Gastroesophageal sphincter (tissue), 4 donors: Measurements from ENCODE around the gene PCNT. TPM values are rescaled to one million over a fixed set of nuclear protein-coding genes. Genes with fewer than 3 reads are reported as not detected.

ENCODE experiments used
- ATAC-seq: fragments of 150-250 bp; one replicate; pipeline ENCODE4 v1.9.1; 2016; ENCODE audit warnings: mild to moderate bottlenecking, moderate library complexity
- H3K27ac ChIP-seq, 4 donors: fragments of 200-600 bp; sonication (generic) in 3 of 4; 1 replicate in 3 of 4; 2 replicates in 1 of 4; pipeline ENCODE4 v1.5.1; 2016 to 2019
- H3K27me3 ChIP-seq: fragments of 200-600 bp; sonication (generic); one replicate; pipeline ENCODE4 v1.5.1; 2019
- H3K36me3 ChIP-seq, 2 donors: fragments of 200-600 bp; sonication (generic); one replicate each; pipeline ENCODE4 v1.5.1; 2019; ENCODE audit warnings: control low read depth in 1 of 2
- H3K4me1 ChIP-seq, 3 donors: fragments of 200-600 bp; sonication (generic); 1 replicate in 2 of 3; 2 replicates in 1 of 3; pipeline ENCODE4 v1.5.1; 2016 to 2019; ENCODE audit warnings: control low read depth in 2 of 3
- H3K4me3 ChIP-seq, 2 donors: fragments of 200-600 bp; sonication (generic); one replicate each; pipeline ENCODE4 v1.5.1; 2019; ENCODE audit warnings: mild to moderate bottlenecking in 1 of 2, moderate library complexity in 1 of 2
- H3K9me3 ChIP-seq, 3 donors: fragments of 200-600 bp; sonication (generic); one replicate each; pipeline ENCODE4 v1.5.1; 2017 to 2019; ENCODE audit warnings: control low read depth in 2 of 3
- CTCF ChIP-seq, 4 experiments: fragments of 200-600 bp in 2 of 4; fragments of 450-650 bp in 2 of 4; sonication (generic) in 1 of 4; IDR thresholded peaks; one replicate each; pipeline ENCODE4 v1.5.1; 2017 to 2019; ENCODE audit warnings: antibody characterized with exemption in 4 of 4, mild to moderate bottlenecking in 2 of 4, moderate library complexity in 2 of 4
- EP300 ChIP-seq: sonication (generic); formaldehyde crosslinking; IDR thresholded peaks from one replicate; pipeline ENCODE4 v1.6.1; 2017; ENCODE audit warnings: antibody characterized with exemption, mild to moderate bottlenecking
- POLR2A ChIP-seq, 2 donors: fragments of 450-650 bp; IDR thresholded peaks; one replicate each; pipeline ENCODE4 v1.6.1; 2017; ENCODE audit warnings: antibody characterized with exemption in 2 of 2, mild to moderate bottlenecking in 2 of 2, moderate library complexity in 1 of 2
- POLR2AphosphoS5 ChIP-seq: sonication (generic); formaldehyde crosslinking; IDR thresholded peaks from one replicate; pipeline ENCODE4 v1.6.1; 2017; ENCODE audit warnings: antibody characterized with exemption
- WGBS, 2 donors: methylation state at CpG; one replicate each; pipeline ENCODE4 v1.1.5; 2018; ENCODE audit warnings: low coverage in 1 of 2; 5-methylcytosine and 5-hydroxymethylcytosine counted together
- total RNA-seq, 4 donors: library from RNA; depleted of rRNA; stranded (reverse); fragments of >200 nt; gene quantifications; one replicate each; pipeline ENCODE4 v1.1.0, GENCODE V29; 2016

Gene PCNT
- total RNA-seq, 4 donors from 2014 or later: 24.3 to 31.1 (median 27.3) TPM

GRCh38 chr21:46361176-46361575, 37.2 kb downstream of the PCNT start:
- 81 to 95% methylated on average over 5 to 10 of the region's 10 CpGs for WGBS, 2 donors
- Histone ChIP-seq H3K27ac (no peak overlapping the region), H3K4me1 (no peaks in the 10 kb centered on the region), H3K36me3 (peaks cover 0 to 95% of the 10 kb centered on the region in 2 donors), H3K9me3 (no peaks in the 10 kb centered on the region), H3K27me3 (no peaks in the 10 kb centered on the region), H3K4me3 (no peak overlapping the region)
- no peak for TF ChIP-seq POLR2A (IDR thresholded peaks at IDR 0.05)
- no peak for TF ChIP-seq EP300
- TF ChIP-seq POLR2AphosphoS5: no peak
- TF ChIP-seq CTCF (IDR thresholded peaks at IDR 0.05): no peak
- ATAC-seq: no peak

DNA sequence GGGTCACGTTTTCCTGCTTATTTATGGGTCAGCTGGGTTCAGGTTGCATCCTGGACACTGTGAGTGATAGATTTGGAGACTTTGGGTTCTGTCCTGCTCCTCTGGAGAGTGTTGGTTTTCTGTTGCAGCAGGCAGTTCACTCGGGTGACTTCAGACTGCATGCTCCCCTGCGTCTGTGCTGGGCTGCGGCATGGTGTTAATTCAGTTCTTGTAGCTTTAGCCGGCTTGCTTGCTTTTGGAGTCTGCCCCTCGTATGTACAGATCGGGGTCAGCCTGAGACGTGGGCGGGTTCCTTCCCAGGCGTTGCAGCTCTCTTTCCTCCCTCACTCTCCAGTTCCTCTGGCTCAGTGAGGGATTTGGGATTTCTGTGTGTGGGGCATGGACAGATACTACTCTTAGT, 38.0 kb downstream of the PCNT start:
- peaks cover 0 to 95% of the 10 kb centered on the region in 2 donors for H3K36me3 ChIP-seq
- H3K9me3 ChIP-seq: no peaks in the 10 kb centered on the region
- no peak for TF ChIP-seq POLR2A (IDR thresholded peaks at IDR 0.05)
- TF ChIP-seq EP300: no peak
- TF ChIP-seq CTCF (IDR thresholded peaks at IDR 0.05): no peak
- TF ChIP-seq POLR2AphosphoS5: no peak
- H3K4me3 ChIP-seq: no peak overlapping the region
- 64 to 71% methylated on average over 1 to 7 of the region's 10 CpGs for WGBS, 2 donors
- ATAC-seq: no peak
- H3K4me1 ChIP-seq: no peaks in the 10 kb centered on the region
- no peaks in the 10 kb centered on the region for H3K27me3 ChIP-seq
- H3K27ac ChIP-seq: no peak overlapping the region

DNA sequence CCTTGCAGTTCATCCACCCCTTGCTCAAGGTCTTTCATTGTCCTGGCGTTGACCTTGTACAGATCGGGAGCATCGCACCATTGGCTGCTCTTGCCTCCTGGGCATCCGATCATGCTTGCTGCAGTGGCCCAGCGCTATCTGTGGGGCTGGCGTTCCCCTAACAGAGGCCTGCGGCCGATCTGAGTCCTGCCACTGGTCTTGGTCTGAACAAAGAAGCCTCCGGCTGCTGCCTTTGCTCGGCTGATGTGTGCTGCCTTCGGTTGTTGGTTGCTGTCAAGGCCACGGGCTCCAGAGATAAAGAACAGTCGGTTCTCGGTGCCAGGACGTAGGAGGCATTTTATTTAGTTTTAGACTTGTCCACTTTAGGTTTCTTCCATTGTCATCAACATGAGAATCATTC, 39.0 kb downstream of the PCNT start:
- WGBS, 2 donors: 79 to 93% methylated on average over 3 to 4 of the region's 15 CpGs
- H3K36me3 ChIP-seq: peaks cover 0 to 95% of the 10 kb centered on the region in 2 donors

GRCh38 chr21:46363698-46364097, 39.7 kb downstream of the PCNT start:
- TF ChIP-seq EP300 (no peak), CTCF (IDR thresholded peaks at IDR 0.05) (no peak), POLR2A (IDR thresholded peaks at IDR 0.05) (no peak), POLR2AphosphoS5 (no peak)
- Histone ChIP-seq H3K4me3 (no peak overlapping the region), H3K9me3 (no peaks in the 10 kb centered on the region), H3K27ac (no peak overlapping the region), H3K36me3 (peaks cover 0 to 95% of the 10 kb centered on the region in 2 donors), H3K4me1 (no peaks in the 10 kb centered on the region), H3K27me3 (no peaks in the 10 kb centered on the region)
- ATAC-seq: no peak
- WGBS, 2 donors: 87 to 90% methylated on average over 5 to 8 of the region's 16 CpGs

More for the DNA sequence above, 39.0 kb downstream of the PCNT start:
- Histone ChIP-seq H3K27ac (no peak overlapping the region), H3K4me1 (no peaks in the 10 kb centered on the region), H3K27me3 (no peaks in the 10 kb centered on the region), H3K4me3 (no peak overlapping the region), H3K9me3 (no peaks in the 10 kb centered on the region)
- ATAC-seq: no peak
- TF ChIP-seq CTCF (IDR thresholded peaks at IDR 0.05) (no peak), POLR2A (IDR thresholded peaks at IDR 0.05) (no peak), POLR2AphosphoS5 (no peak), EP300 (no peak)

DNA sequence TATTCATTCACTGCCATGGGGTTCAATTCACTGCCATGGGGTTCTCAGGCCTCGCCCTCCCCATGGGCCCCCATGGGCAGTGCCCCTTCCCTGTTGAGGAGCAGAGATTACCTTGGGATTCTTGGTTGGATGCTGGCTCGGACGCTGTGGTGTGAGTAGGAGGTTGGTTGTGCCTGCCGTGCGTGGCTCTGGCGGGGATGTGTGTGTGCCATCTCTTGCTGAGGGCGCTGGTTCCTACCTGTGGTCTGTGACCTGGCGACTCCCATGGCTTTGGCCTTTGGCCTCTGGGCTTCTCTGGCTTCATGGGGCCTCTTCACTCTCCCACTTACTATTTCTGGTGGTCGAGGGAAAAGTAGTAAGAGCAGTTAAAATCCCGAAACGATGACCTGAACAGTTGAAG, 42.1 kb downstream of the PCNT start:
- Histone ChIP-seq H3K4me3 (no peak overlapping the region), H3K9me3 (no peaks in the 10 kb centered on the region), H3K4me1 (no peaks in the 10 kb centered on the region), H3K27ac (no peak overlapping the region), H3K36me3 (peaks cover 0 to 91% of the 10 kb centered on the region in 2 donors), H3K27me3 (no peaks in the 10 kb centered on the region)
- TF ChIP-seq EP300 (no peak), POLR2A (IDR thresholded peaks at IDR 0.05) (no peak), CTCF (IDR thresholded peaks at IDR 0.05) (no peak), POLR2AphosphoS5 (no peak)
- ATAC-seq: no peak
- 82 to 84% methylated on average over 3 to 5 of the region's 11 CpGs for WGBS, 2 donors
